Motor neuron (in vitro differentiated cells): ENCODE data around the gene SLC35F5. TPM values are rescaled to one million over a fixed set of nuclear protein-coding genes. Genes with fewer than 3 reads are reported as not detected.
"Not testable (repeated sequence)": the region's sequence is repeated elsewhere in the genome, so short reads cannot be mapped to it uniquely, and the experiment has no call there.

Experiments
- ATAC-seq, 8 experiments: fragments of 200-7000 bp; cut with Tn5 transposase; replicated peaks in 6 of 8; 2 replicates each; pipeline ENCODE4 v1.8.0; 2021; ENCODE audit warnings: mild to moderate bottlenecking in 8 of 8, moderate library complexity in 8 of 8
- H3K27ac ChIP-seq, 2 donors: fragments of 250-450 bp; sonication (Bioruptor Pico); 2 replicates each; pipeline ENCODE4 v1.9.0; 2021; ENCODE audit warnings: antibody characterized with exemption in 2 of 2, mild to moderate bottlenecking in 2 of 2, moderate library complexity in 1 of 2
- H3K4me1 ChIP-seq, 2 donors: fragments of 250-450 bp; sonication (Bioruptor Pico); replicated peaks in 1 of 2; 2 replicates each; pipeline ENCODE4 v1.6.1; 2021; ENCODE audit warnings: antibody characterized with exemption in 2 of 2, mild to moderate bottlenecking in 2 of 2, moderate library complexity in 1 of 2
- H3K4me3 ChIP-seq, 5 donors: fragments of 250-450 bp; sonication (Bioruptor Pico); 2 replicates each; pipeline ENCODE4 v1.9.0; 2021; ENCODE audit warnings: antibody characterized with exemption in 5 of 5, mild to moderate bottlenecking in 5 of 5, moderate library complexity in 4 of 5
- WGBS, 10 experiments: fragments of 450-650 bp; shearing (Covaris generic); methylation state at CpG; one replicate each; pipeline ENCODE4 v1.0.0; 2022; 5-methylcytosine and 5-hydroxymethylcytosine counted together
- in situ Hi-C, 9 experiments: fragments of 400-800 bp; cut with MboI; loops; one replicate each; pipeline ENCODE4 v1.15.0; 2021; ENCODE audit warnings: low sequenced_read_pairs in 9 of 9, low pct_unique_long_range_greater_than_20kb in 2 of 9; ENCODE audit not compliant: unreplicated experiment in 9 of 9
- total RNA-seq, 8 experiments: library from RNA; unstranded; fragments of 300-600 nt; gene quantifications; 2 replicates each; pipeline versions ENCODE4 v1.2.3 to v1.2.4, GENCODE V29; 2022

Gene SLC35F5
- 100 to 1,000 TPM in 2 of 8 experiments, 10 to 100 TPM in 6; 19.9 to 154 (median 46.0) TPM for total RNA-seq

GRCh38 chr2:113756355-113757137 is at the start of gene SLC35F5:
Gene SLC35F5 (minus strand): TSS chr2:113756642. CDS start chr2:113756409, 233 bp downstream.
- peak within 1 kb of the TSS; percentile 88 to 89 for H3K27ac ChIP-seq
- in situ Hi-C loops = loop anchor here in 1 of 9 experiments (25.0 kb wide), 1 partner anchor 131 kb away; the partner anchor contains the start of gene ACTR3
- peak within 1 kb of the TSS; percentile 79 to 91 (median 89) for H3K4me3 ChIP-seq
- peaks cover 4 to 13% of the 10 kb centered on the region in 2 donors for H3K4me1 ChIP-seq
- peak; percentile 91 to 97 (median 96) for ATAC-seq
- WGBS, 10 experiments = 0 to 10% (median 0%) methylated on average over 2 to 12 of the region's 76 CpGs; no CpG with 5 or more reads in 1 of the 10 experiments

- Histone ChIP-seq H3K4me1 (peaks cover 2 to 3% of the 10 kb centered on the region in 2 donors), H3K4me3 (no peak overlapping the region), H3K27ac (no peak overlapping the region)
- ATAC-seq = peak in 2 of 8 experiments; percentile 16 to 63
- in situ Hi-C loops = no loop called here
- WGBS, 10 experiments = 0 to 100% (median 92%) methylated on average over 1 to 4 of the region's 4 CpGs; no CpG with 5 or more reads in 2 of the 10 experiments
Observed at GRCh38 chr2:113799375-113799774, 42.9 kb upstream of the SLC35F5 start.

DNA sequence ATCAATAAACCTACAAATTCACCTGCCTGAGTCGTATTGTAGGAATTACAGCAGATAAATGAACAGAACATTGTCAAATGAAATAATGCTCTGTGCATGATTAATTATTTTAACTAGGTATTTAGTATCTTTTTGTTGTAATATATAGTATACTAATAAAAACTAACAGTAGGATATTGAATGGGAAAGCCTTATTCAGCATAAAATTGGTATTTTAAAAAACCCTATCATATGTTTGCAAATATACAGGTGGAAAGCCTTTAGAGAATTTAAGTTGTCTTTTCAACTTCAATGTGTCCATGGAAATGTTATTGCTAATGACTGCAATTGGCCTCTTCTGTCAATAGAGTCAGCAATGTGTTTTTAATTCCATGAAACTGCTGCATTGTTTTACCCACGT is 40.8 kb upstream of the SLC35F5 start:
- no peak for ATAC-seq
- 10 to 63% (median 33%) methylated on average over 1 to 2 of the region's 2 CpGs; no CpG with 5 or more reads in 3 of the 10 experiments for WGBS, 10 experiments
- no peak overlapping the region for H3K27ac ChIP-seq
- in situ Hi-C loops = no loop called here
- H3K4me3 ChIP-seq = no peak overlapping the region
- peaks cover 0 to 3% of the 10 kb centered on the region in 2 donors for H3K4me1 ChIP-seq

DNA sequence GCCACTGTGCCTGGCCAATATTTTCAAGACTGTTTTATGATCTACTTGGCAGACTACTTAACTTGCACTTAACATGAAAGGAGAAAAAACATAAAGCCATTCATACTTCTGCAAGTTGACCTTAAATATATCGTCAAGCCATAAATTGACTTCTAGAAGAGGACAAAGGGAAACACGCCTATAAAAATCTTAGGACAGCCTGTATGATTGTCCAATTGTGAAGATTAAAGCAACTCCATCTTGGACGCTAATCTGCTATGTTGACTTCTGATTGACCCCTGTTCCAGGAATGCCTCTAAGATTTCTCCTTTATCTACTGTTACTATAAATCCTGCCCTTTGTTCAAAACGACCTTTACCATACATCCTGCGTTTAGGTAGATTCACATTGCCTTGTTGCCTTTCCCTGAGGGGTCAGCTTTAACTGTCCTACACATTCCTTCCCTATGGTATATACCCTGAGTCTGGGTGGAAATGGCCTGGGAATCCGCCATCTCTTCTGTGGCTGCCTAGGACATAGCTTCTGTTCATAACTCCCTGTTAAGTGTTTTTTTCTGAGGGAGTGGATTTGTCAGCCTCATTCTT is 40.2 kb upstream of the SLC35F5 start:
- in situ Hi-C loops = no loop called here
- H3K4me1 ChIP-seq = peaks cover 0 to 3% of the 10 kb centered on the region in 2 donors
- peak in 1 of 8 experiments; percentile 25 for ATAC-seq
- H3K4me3 ChIP-seq = no peak overlapping the region
- H3K27ac ChIP-seq = no peak overlapping the region
- 38 to 100% (median 86%) methylated on average over 1 to 5 of the region's 6 CpGs; no CpG with 5 or more reads in 2 of the 10 experiments for WGBS, 10 experiments

DNA sequence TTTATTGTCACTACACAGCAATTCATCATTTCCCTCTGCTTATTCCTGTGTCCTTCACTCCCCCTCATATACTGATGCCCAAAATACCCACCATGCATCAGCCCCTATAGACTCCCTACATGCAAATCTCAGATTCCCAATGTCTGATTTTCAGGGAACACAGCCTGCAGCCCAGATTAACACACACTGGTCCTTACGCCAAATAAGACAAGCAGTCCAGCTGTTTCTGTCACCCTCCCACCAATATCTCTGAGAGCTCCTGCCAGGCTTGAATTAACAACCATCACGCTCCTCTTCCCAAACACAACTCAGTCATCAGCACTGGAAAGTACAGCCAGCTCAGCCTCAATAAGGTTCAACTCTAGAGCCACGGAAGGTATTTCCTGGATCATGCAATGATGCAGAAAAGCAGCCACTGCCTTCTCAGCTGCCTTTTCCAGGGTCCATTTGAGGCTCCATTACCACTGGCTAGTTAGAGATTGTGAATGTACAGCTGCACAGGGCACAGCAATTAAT is 39.0 kb upstream of the SLC35F5 start:
- peak in 2 of 8 experiments; percentile 13 to 62 for ATAC-seq
- Histone ChIP-seq H3K4me3 (no peak overlapping the region), H3K4me1 (peaks cover 0 to 3% of the 10 kb centered on the region in 2 donors), H3K27ac (no peak overlapping the region)
- WGBS, 10 experiments = 10 to 100% (median 78%) methylated on average over 1 to 3 of the region's 3 CpGs; no CpG with 5 or more reads in 2 of the 10 experiments
- in situ Hi-C loops = no loop called here

DNA sequence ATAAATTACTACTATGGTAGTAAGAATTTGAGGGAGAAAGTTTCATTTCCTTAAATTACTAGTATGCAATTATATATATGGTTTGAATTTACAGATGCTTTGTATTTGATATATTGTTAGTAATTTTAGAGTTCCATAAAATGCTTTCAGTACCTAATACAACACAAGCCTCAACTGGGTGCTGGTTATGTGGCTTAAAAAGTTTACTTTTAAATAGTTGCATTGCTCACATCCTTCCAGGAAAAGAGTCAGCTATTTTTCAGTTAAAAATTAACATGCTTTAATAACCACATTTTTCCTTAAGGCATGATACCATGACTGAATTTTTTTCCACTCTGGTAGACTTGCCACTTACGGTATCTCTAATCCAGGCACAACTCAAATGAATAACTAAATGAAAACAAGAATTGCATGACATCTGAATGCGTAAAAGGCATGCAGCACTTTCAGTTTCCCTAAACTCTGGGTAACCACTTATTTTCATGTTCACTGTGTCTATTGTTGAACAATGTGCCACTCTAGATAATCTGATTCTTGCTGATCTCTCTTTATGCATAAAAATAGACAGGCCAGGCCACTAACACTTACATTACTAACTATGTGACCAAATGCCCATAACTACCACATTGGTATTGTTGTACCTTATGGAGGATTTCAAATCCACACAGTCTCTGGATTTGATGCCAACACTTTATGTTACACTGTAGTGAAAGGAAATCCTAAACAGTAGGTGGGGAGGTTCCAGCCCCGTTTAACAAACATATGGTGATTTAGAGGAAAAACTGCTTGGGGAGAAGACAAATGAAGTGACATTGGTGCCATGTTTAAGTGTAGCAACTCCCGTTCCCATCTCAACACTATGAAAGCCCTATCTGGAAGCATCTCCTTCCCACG is 35.5 kb upstream of the SLC35F5 start:
- no peak overlapping the region for H3K27ac ChIP-seq
- H3K4me3 ChIP-seq = no peak overlapping the region
- ATAC-seq = peak in 3 of 8 experiments; percentile 73 to 91 (median 87)
- WGBS, 10 experiments = 6 to 89% (median 65%) methylated on average over 1 to 5 of the region's 5 CpGs
- H3K4me1 ChIP-seq = peaks cover 0 to 3% of the 10 kb centered on the region in 2 donors
- in situ Hi-C loops = no loop called here

- H3K4me3 ChIP-seq = no peak overlapping the region
- in situ Hi-C loops = no loop called here
- no peak overlapping the region for H3K27ac ChIP-seq
- ATAC-seq = no peak
- H3K4me1 ChIP-seq = no peaks in the 10 kb centered on the region
- 42 to 87% (median 81%) methylated on average over 1 to 8 of the region's 8 CpGs for whole genome bisulfite sequencing, 10 experiments
Observed at GRCh38 chr2:113784823-113785744, 28.6 kb upstream of the SLC35F5 start.

GRCh38 chr2:113780472-113780871 is 24.0 kb upstream of the SLC35F5 start:
- H3K4me1 ChIP-seq = no peaks in the 10 kb centered on the region
- in situ Hi-C loops = no loop called here
- WGBS, 10 experiments = 13 to 72% (median 40%) methylated on average over 1 to 4 of the region's 5 CpGs; no CpG with 5 or more reads in 3 of the 10 experiments
- ATAC-seq = no peak
- H3K27ac ChIP-seq = no peak overlapping the region
- H3K4me3 ChIP-seq = no peak overlapping the region

DNA sequence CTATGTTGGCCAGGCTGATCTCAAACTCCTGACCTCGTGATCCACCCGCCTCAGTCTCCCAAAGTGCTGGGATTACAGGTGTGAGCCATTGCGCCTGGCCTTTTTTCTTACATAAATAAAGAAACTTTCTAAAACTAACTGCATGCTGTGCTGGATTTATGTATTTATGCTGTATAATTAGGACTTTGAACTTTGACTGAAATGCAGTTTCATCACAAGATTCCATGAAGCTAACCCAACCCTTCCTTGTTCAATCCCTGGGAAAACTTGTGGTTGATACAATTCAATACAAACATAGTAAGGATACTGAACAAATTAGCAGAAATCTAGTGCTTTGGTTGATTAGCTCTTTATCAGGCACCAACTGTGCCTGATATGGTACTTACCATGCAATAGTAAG is 20.9 kb upstream of the SLC35F5 start:
- 100% methylated on average over 1 to 3 of the region's 3 CpGs; no CpG with 5 or more reads in 6 of the 10 experiments for WGBS, 10 experiments
- Histone ChIP-seq H3K4me1 (no peaks in the 10 kb centered on the region), H3K4me3 (no peak overlapping the region), H3K27ac (no peak overlapping the region)
- in situ Hi-C loops = no loop called here
- ATAC-seq = no peak

GRCh38 chr2:113776949-113777348 is 20.5 kb upstream of the SLC35F5 start:
- Histone ChIP-seq H3K4me3 (no peak overlapping the region), H3K27ac (no peak overlapping the region), H3K4me1 (no peaks in the 10 kb centered on the region)
- in situ Hi-C loops = no loop called here
- WGBS, 10 experiments = 0 to 100% (median 50%) methylated on average over 1 to 4 of the region's 4 CpGs; no CpG with 5 or more reads in 2 of the 10 experiments
- ATAC-seq = no peak

- not testable (repeated sequence) for ATAC-seq
- in situ Hi-C loops = loop anchor here in 1 of 9 experiments (25.0 kb wide), 1 partner anchor 113 kb away; the partner anchor contains the start of gene ACTR3
Observed at GRCh38 chr2:113774616-113775015, 18.2 kb upstream of the SLC35F5 start.

More at GRCh38 chr2:113774616-113775015, 18.2 kb upstream of the SLC35F5 start:
- H3K4me1 ChIP-seq, H3K4me3 ChIP-seq, H3K27ac ChIP-seq: not testable (repeated sequence)
- 63 to 100% (median 90%) methylated on average over 2 to 5 of the region's 6 CpGs; no CpG with 5 or more reads in 1 of the 10 experiments for WGBS, 10 experiments
